Upper lobe of left lung (tissue), 6 donors: Measurements from ENCODE around the gene PDE11A. TPM values are rescaled to one million over a fixed set of nuclear protein-coding genes. Genes with fewer than 3 reads are reported as not detected.

ENCODE experiments used
- ATAC-seq, 2 donors: fragments of 200-7000 bp; cut with Tn5 transposase; one replicate each; pipeline ENCODE4 v1.9.1; 2022; ENCODE audit warnings: mild to moderate bottlenecking in 2 of 2, moderate library complexity in 2 of 2; ENCODE audit not compliant: low FRiP score in 2 of 2
- DNase-seq, 2 donors: peaks; one replicate each; pipeline ENCODE4 v3.0.0-alpha.2; 2019 to 2020
- H3K27ac ChIP-seq, 4 donors: fragments of 200-600 bp; sonication (generic); one replicate each; pipeline ENCODE4 v1.5.1; 2016 to 2019
- H3K27me3 ChIP-seq, 4 donors: fragments of 200-600 bp; sonication (generic); one replicate each; pipeline ENCODE4 v1.5.1; 2017 to 2019
- H3K36me3 ChIP-seq, 4 donors: fragments of 200-600 bp; sonication (generic); one replicate each; pipeline ENCODE4 v1.5.1; 2016 to 2019
- H3K4me1 ChIP-seq, 4 donors: fragments of 200-600 bp; sonication (generic); one replicate each; pipeline ENCODE4 v1.5.1; 2018 to 2019
- H3K4me3 ChIP-seq, 4 donors: fragments of 200-600 bp; sonication (generic); one replicate each; pipeline ENCODE4 v1.5.1; 2017 to 2019; ENCODE audit warnings: mild to moderate bottlenecking in 2 of 4, moderate library complexity in 1 of 4
- H3K9me3 ChIP-seq, 4 donors: fragments of 200-600 bp; sonication (generic); one replicate each; pipeline ENCODE4 v1.5.1; 2018 to 2019
- EP300 ChIP-seq, 4 donors: sonication (generic); formaldehyde crosslinking; IDR thresholded peaks; one replicate each; pipeline ENCODE4 v1.5.1; 2017; ENCODE audit warnings: antibody characterized with exemption in 4 of 4, control low read depth in 2 of 4
- POLR2A ChIP-seq, 4 donors: fragments of 450-650 bp; IDR thresholded peaks; one replicate each; pipeline ENCODE4 v1.5.1; 2016 to 2017; ENCODE audit warnings: antibody characterized with exemption in 4 of 4, mild to moderate bottlenecking in 2 of 4
- POLR2AphosphoS5 ChIP-seq, 2 donors: sonication (generic); formaldehyde crosslinking; IDR thresholded peaks; one replicate each; pipeline ENCODE4 v1.5.1; 2017; ENCODE audit warnings: antibody characterized with exemption in 2 of 2
- WGBS, 2 donors: methylation state at CpG; one replicate each; pipeline ENCODE4 v1.1.5; 2017 to 2018; 5-methylcytosine and 5-hydroxymethylcytosine counted together
- total RNA-seq, 6 donors: library from RNA; depleted of rRNA in 4 of 6; stranded (reverse); fragments of >200 nt in 4 of 6; gene quantifications; one replicate each; pipeline versions ENCODE4 v1.1.0 to v1.2.1, GENCODE V29; 2016 to 2021
- TF ChIP-seq, protein P1 (sequence below), 6 experiments: fragments of 450-650 bp in 4 of 6; fragments of 200-600 bp in 2 of 6; sonication (generic) in 2 of 6; IDR thresholded peaks; one replicate each; pipeline ENCODE4 v1.5.1; 2016 to 2019; ENCODE audit warnings: antibody characterized with exemption in 6 of 6
- donor health status: DM: no; HTN: no; CAD: no; lungs with moderate emphysema.
- donor health status: DM: no; HTN: yes; CAD: no; lungs with severe emphysema.

Gene PDE11A
- total RNA-seq, 6 donors from 2014 or later = 0.03 to 0.57 (median 0.33) TPM; not detected in 3

DNA sequence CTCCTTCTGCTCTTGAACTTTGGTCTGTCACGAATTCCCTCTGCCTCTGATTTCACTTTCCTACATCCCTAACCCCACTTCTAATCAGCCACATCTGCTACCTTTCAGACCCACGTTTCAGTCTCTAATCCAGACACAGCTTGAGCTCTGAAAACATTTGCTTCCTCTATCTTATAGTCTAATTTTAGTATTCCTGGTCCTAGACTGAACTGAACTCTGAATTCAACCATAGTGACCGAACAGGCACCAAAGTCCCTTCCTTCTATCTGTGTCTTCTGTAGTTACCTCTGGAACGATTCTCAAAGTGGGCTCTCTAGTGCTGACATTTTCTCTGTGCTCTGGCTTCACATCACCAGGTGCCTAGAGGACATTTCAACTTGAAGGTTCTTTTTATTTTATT is 156.2 kb downstream of the PDE11A start:
- DNase-seq (no peak), ATAC-seq (no peak)
- Histone ChIP-seq H3K4me1 (no peaks in the 10 kb centered on the region), H3K27me3 (no peaks in the 10 kb centered on the region), H3K36me3 (no peaks in the 10 kb centered on the region), H3K4me3 (no peak overlapping the region), H3K27ac (no peak overlapping the region), H3K9me3 (no peaks in the 10 kb centered on the region)
- TF ChIP-seq POLR2A (IDR thresholded peaks at IDR 0.05) (no peak), EP300 (IDR thresholded peaks at IDR 0.05) (no peak), POLR2AphosphoS5 (IDR thresholded peaks at IDR 0.05) (no peak)
- TF ChIP-seq, protein P1, sequence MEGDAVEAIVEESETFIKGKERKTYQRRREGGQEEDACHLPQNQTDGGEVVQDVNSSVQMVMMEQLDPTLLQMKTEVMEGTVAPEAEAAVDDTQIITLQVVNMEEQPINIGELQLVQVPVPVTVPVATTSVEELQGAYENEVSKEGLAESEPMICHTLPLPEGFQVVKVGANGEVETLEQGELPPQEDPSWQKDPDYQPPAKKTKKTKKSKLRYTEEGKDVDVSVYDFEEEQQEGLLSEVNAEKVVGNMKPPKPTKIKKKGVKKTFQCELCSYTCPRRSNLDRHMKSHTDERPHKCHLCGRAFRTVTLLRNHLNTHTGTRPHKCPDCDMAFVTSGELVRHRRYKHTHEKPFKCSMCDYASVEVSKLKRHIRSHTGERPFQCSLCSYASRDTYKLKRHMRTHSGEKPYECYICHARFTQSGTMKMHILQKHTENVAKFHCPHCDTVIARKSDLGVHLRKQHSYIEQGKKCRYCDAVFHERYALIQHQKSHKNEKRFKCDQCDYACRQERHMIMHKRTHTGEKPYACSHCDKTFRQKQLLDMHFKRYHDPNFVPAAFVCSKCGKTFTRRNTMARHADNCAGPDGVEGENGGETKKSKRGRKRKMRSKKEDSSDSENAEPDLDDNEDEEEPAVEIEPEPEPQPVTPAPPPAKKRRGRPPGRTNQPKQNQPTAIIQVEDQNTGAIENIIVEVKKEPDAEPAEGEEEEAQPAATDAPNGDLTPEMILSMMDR (IDR thresholded peaks at IDR 0.05) = no peak
- WGBS, 2 donors = 60 to 71% methylated on average over 4 of the region's 4 CpGs

DNA sequence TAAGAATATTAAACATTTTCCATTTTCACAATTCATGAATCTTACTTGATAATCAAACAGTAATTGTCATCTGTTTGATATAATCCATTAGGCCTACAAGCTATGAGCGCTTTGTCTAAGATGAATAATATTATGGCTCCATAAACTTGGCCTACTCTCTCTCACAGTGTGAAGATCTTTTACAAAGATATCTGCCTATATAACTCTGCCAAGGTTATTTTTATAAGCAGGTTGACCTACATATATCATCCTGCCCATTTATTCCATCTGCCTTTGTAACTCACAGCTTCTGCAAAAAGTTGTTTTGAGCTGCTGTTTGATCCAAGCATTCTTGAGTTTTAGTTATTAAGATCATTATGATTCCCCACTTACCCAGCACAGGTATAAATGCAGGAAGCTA is 158.3 kb downstream of the PDE11A start:
- DNase-seq (no peak), ATAC-seq (no peak)
- Histone ChIP-seq H3K27ac (no peak overlapping the region), H3K4me3 (no peak overlapping the region), H3K9me3 (no peaks in the 10 kb centered on the region), H3K36me3 (no peaks in the 10 kb centered on the region), H3K27me3 (no peaks in the 10 kb centered on the region), H3K4me1 (no peaks in the 10 kb centered on the region)
- WGBS, 2 donors = 93 to 97% methylated on average over 1 of the region's 1 CpG
- TF ChIP-seq POLR2A (IDR thresholded peaks at IDR 0.05) (no peak), EP300 (IDR thresholded peaks at IDR 0.05) (no peak)
- TF ChIP-seq, protein P1 (IDR thresholded peaks at IDR 0.05) = no peak

DNA sequence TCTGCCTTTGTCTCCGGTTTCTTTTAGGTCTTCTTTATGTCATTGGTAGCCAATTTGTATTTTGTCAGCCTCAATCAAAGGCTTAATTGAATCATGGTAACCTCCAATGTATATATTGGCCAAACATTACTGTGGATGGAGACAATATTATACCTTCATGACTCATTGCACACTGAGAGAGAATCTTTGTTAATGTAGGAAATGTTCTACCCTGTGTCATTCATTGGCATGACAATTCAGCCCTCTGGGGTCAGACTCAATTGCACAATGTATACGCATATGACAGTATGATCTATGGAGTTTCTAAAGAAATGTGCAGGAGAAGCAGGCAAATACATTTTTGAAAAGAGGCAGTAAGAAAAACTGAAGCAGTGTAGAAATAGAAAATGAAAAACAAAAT is 162.6 kb downstream of the PDE11A start:
- no peak overlapping the region for H3K4me3 ChIP-seq
- H3K27me3 ChIP-seq = no peaks in the 10 kb centered on the region
- TF ChIP-seq POLR2A (IDR thresholded peaks at IDR 0.05) (no peak), EP300 (IDR thresholded peaks at IDR 0.05) (no peak), POLR2AphosphoS5 (IDR thresholded peaks at IDR 0.05) (no peak)
- TF ChIP-seq, protein P1 (IDR thresholded peaks at IDR 0.05) = no peak
- no peak overlapping the region for H3K27ac ChIP-seq
- ATAC-seq = no peak
- H3K36me3 ChIP-seq = no peaks in the 10 kb centered on the region
- no peak for DNase-seq
- H3K4me1 ChIP-seq = peaks cover 0 to 5% (median 0%) of the 10 kb centered on the region in 4 donors
- H3K9me3 ChIP-seq = no peaks in the 10 kb centered on the region
- 40 to 67% methylated on average over 2 of the region's 2 CpGs for WGBS, 2 donors

DNA sequence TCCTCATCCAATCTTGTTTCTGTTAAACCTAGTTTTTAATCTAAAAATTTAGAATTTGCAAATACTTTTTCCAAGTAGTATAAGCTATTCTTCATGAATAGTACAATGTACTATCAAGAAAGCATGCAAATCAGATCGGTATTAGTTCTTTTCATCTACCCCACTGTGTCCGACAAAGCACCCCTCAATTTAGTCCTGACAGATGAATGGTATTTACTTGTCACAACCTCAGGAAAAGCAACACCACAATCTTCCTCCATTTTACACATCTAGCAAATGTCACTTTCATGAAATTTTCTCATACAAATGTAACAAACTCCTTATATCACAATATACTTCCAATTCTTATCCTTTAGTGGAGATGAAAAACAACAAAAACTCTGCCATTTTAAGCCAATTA is 163.8 kb downstream of the PDE11A start:
- Histone ChIP-seq H3K4me1 (peaks cover 0 to 5% (median 0%) of the 10 kb centered on the region in 4 donors), H3K4me3 (no peak overlapping the region), H3K27ac (no peak overlapping the region), H3K9me3 (no peaks in the 10 kb centered on the region), H3K36me3 (no peaks in the 10 kb centered on the region), H3K27me3 (no peaks in the 10 kb centered on the region)
- 94 to 96% methylated on average over 2 of the region's 2 CpGs for WGBS, 2 donors
- DNase-seq (no peak), ATAC-seq (no peak)
- TF ChIP-seq, protein P1 (IDR thresholded peaks at IDR 0.05) = no peak
- no peak for TF ChIP-seq EP300 (IDR thresholded peaks at IDR 0.05)
- TF ChIP-seq POLR2AphosphoS5 (IDR thresholded peaks at IDR 0.05) = no peak
- TF ChIP-seq POLR2A (IDR thresholded peaks at IDR 0.05) = no peak

DNA sequence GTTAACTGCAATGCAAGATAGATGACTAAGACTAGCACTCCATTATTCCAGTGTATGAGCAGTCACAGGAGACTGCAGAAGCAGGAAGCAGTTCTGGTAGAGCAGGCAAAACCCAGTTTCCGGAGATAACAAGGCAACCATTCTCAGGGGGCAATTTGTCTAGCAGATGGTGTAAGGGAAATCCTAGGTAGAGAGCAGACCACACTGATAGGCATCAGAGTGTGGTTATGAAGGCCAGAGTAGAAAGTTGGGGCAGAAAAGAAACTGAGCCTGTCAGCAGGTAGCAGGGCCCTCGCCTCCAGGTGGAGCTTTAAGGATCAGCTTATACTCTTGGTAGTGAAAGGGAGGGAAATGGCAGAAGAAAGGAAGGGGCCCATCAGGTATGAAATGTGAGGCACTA is 164.4 kb downstream of the PDE11A start:
- ATAC-seq = no peak
- H3K9me3 ChIP-seq = no peaks in the 10 kb centered on the region
- peaks cover 0 to 5% (median 0%) of the 10 kb centered on the region in 4 donors for H3K4me1 ChIP-seq
- H3K27ac ChIP-seq = no peak overlapping the region
- WGBS, 2 donors = 70 to 75% methylated on average over 2 of the region's 2 CpGs
- TF ChIP-seq POLR2AphosphoS5 (IDR thresholded peaks at IDR 0.05) (no peak), POLR2A (IDR thresholded peaks at IDR 0.05) (no peak), EP300 (IDR thresholded peaks at IDR 0.05) (no peak)
- TF ChIP-seq, protein P1 (IDR thresholded peaks at IDR 0.05) = no peak
- DNase-seq = no peak
- H3K27me3 ChIP-seq = no peaks in the 10 kb centered on the region
- H3K36me3 ChIP-seq = no peaks in the 10 kb centered on the region
- no peak overlapping the region for H3K4me3 ChIP-seq
